Right ventricle myocardium superior (tissue), 1 donor: ENCODE measurements around the gene NHLH1. TPM values are rescaled to one million over a fixed set of nuclear protein-coding genes. Genes with fewer than 3 reads are reported as not detected.

ENCODE experiments used
- ATAC-seq: fragments of 200-7000 bp; cut with Tn5 transposase; one replicate; pipeline ENCODE4 v1.9.1; 2020; ENCODE audit warnings: mild to moderate bottlenecking; ENCODE audit not compliant: poor library complexity
- DNase-seq: peaks from one replicate; pipeline ENCODE4 v3.0.0-alpha.2; 2020
- intact Hi-C: fragments of 100-400 bp; cut with DNase I; formaldehyde crosslinking; loops from one replicate; pipeline ENCODE4 v1.11.2; 2022
- long read RNA-seq: library from polyadenylated mRNA; unstranded; transcript quantifications from one replicate; pipeline ENCODE4 v2.0.0, GENCODE V29; 2021
- total RNA-seq: library from RNA; stranded (reverse); fragmentation: NEBNext Ultra II Directional; extraction: Animal tissue kit (Norgen Biotek cat#: 25700); gene quantifications from one replicate; pipeline ENCODE4 v1.2.1, GENCODE V29; 2021
- donor health status: DM: no; HTN: yes; CAD: no; lungs with severe emphysema.

The NHLH1 gene
- total RNA-seq = not detected
- long read RNA-seq = 0 reads

DNA sequence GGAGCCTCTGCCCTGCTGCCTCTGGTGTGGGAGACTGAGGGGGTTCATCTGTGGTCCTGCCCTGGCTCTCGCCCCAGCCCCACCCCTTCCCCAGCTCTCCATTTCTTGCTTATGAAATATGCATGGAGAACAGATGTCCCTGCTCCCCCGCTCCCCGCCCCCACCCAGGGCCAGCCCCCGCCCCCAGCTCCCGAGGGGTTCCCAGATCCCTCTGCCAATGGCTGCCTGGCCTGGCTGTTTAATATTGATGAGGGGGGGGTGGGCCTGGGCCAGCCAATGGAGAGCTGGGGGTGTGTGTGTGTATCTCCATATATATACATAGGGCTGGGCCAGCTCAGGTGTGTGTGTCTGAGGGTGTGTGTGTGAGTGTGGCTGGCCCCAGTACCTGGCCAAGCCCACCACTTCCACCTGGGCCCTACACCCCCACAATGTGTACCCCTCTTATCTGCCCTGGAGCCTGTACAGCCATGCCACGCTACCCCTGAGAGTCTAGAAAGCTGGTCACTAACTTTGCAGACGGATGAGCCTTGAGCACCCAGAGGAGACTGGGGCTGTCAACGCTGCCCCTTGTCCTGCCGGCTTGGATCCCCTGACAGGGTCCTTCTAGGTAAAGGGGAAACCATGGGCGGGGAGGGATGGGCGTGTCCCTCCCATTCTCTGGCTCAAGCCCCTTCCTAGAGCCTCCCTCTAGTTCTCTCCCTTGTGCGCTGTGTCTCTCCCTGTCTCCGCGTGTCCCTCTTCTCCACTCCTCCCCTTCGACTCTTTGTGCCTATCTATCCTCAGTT is at the start of gene NHLH1:
Gene NHLH1, plus strand, starts transcription at position 341 of the 785 bp plus-strand sequence. CDS start 3,661 bp downstream, outside the sequence.
- ATAC-seq (no peak), DNase-seq (no peak)

DNA sequence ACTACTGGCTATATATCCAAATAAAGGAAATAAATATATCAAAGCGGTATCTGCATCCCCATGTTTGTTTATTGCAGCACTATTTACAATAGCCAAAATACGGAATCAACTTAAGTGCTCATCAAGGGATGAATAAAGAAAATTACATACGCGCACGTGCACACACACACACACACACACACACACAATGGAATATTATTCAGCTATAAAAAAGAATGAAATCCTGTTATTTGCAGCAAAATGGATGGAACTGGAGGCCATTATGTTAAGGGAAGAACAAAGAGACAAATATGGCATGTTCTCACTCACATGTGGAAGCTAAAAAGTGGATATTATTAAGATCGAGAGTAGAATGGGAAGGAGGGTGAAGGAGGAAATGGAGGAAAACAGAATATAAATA is 44.0 kb upstream of the NHLH1 start:
- intact Hi-C loops = no loop called here
- no peak for ATAC-seq

More for the DNA sequence above, at the start of gene NHLH1:
- intact Hi-C loops = no loop called here

DNA sequence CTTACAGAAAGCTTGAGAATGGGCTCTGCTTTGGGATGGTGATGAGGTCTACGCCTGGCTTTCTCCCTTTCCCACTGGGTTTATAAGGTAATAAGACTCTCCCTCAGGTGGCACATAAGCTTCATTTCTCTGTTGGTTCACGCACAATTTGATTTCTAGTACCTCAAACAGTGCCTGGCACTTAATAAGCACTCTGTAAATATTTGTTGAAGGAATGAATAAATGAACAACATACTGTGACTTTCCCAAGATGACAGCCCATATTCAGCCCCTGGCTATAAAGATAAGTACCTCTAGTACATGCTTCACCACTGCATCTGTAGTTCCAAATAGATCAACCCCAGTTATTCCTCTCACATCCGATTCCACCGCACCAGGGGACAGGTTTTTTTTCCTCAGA is 41.6 kb upstream of the NHLH1 start:
- no peak for ATAC-seq
- DNase-seq = no peak
- intact Hi-C loops = no loop called here

More for the DNA sequence above, 44.0 kb upstream of the NHLH1 start:
- DNase-seq = no peak

DNA sequence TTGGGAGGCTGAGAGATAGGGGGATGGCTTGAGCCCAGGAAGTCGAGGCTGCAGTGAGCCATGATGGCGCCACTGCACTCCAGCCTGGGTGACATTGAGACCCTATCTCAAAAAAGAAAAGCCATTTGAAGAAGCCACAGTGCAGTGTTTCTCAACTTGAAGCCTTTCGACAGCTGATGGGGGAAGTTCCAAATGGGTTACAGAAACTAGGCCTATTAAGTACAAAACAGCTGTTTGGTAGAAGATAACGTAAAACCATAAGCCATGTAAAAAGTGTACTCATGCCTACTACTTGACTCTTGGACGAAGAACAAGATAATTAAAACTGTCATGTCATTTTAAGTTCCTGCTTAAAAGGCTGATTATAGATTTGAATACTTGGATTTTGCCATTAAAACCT is 40.5 kb upstream of the NHLH1 start:
- no peak for ATAC-seq
- intact Hi-C loops = no loop called here

DNA sequence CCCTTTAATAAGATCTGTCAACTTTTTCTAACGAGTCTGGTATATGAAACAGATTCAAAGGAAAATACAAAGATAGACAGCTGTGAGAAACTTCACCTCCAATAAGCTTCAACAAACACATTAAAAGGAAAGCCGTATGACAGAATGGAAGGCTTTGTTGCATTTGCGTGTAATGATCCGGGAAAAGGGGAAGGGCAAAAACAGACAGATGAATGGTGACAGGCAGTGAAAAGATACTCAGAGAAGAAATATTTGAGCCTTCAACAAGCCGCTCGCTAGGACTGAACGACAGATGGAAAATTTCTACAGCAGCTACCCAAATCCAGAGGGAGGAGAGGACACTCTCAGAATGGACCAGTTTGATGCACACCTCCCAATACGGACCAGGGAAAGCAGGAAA is 38.7 kb upstream of the NHLH1 start:
- intact Hi-C loops = no loop called here
- no peak for ATAC-seq
- no peak for DNase-seq

More for the DNA sequence above, 40.5 kb upstream of the NHLH1 start:
- DNase-seq = no peak

DNA sequence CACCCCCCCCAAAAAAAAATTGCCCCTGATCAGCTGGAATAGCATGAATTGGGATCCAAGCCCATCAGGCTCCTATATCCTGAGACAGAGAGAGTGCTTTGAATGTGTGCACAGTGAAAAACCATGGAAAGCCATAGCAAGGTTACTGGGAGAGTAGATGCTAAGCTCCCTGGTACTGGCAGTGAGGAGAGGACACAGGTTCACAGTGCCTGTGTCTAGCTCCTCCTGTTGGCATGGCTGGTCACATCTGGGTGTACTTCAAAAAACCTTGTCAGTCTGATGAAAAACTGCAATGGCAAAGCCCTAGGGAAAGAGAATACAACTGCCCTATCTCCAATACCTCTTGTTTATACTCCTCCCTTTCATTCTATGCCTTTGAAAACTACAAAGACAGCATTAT is 36.8 kb upstream of the NHLH1 start:
- ATAC-seq (no peak), DNase-seq (no peak)
- intact Hi-C loops = no loop called here

DNA sequence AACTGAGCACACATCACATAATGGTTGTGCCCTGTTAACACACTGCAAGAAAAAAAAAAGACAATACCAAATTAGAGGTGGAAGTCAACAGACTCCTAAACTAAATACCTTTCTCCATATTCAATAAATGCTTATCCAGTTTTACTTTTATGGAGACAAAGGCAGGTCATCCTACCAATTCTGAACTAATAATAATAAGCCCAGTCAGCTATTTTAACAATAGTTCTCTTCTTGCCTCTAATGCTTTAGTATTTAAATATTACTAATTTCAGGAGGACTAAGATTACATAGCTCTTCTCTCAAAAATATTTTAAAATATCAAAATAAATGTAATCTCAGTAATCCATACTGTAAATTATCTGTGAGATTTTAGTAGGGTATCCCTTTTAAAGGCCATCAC is 34.4 kb upstream of the NHLH1 start:
- intact Hi-C loops = no loop called here
- DNase-seq = no peak
- ATAC-seq = no peak

DNA sequence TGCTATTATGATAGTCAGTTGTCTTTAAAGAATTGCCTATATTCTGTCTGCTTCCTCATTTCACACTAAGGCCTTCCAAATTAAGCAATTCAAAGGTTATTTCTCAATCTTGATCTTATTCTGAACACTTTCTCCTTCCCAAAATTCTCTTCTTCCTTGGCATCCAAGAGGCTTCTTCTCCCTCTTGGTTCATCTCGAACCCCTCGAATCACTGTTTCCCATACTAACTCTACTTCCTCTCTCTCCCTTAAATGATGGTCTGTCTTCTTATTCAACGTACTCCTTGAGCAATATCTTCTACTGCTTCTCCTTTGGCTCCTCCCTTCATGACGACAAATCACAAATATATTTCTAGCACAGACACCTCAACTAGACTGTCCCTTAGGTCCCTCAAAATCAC is 28.3 kb upstream of the NHLH1 start:
- ATAC-seq (no peak), DNase-seq (no peak)
- intact Hi-C loops = no loop called here

DNA sequence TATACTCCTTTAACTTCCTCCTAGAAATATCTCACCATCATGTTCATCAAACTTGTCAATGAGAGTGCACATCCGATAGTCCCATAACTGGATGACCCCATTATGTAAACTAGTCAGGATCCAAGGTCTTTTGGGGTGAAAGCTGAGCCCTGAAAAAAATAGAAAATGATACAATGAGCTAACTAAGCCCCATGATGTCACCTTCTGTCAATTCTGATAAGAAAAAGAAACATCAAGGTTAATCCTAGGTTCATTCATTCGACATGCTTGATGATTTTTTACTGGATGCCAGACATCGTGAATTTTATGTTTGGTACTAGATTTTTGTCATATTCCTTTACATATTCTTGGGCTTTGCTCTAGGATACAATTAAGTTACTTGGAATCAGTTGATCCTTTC is 26.7 kb upstream of the NHLH1 start:
- intact Hi-C loops = no loop called here
- DNase-seq (no peak), ATAC-seq (no peak)

DNA sequence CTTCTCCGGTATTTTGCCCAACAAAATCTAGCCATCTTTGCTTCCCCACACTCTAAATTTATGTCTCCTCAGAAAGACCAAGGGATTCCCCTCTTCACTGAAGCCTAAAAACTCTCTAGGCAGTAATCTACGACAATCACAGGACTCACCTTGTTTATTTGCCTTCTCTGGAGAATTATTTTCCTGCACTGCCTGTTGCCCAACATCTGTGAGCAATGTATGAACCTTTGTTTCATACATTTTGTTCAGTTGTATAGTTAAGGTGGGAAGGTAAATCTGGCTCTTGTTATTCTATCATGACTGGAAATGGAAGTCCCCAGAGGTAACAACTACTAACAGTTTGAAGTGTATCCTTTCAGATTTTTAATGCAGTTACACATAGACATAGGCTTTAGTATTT is 26.0 kb upstream of the NHLH1 start:
- ATAC-seq (no peak), DNase-seq (no peak)
- intact Hi-C loops = no loop called here

DNA sequence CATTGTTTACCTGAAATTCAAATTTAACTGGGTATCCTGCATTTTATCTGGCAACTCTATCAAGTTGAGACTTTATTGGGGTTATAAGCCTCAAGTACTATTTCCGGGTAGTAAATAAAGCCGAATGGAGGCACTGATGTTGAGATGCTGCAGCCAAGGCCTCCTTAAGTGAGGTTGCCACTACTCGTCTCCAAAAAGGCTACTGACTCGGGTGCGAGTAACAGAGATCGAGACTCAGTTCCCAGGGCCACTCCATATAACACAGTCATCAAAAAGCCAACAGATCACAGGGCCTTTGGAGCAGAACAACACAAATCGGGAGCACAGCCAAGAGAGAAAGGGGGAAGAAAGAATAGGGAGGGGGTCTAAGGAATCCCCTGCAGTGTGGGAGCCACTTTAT is 24.3 kb upstream of the NHLH1 start:
- DNase-seq (no peak), ATAC-seq (peak; percentile 6)
- intact Hi-C loops = no loop called here

DNA sequence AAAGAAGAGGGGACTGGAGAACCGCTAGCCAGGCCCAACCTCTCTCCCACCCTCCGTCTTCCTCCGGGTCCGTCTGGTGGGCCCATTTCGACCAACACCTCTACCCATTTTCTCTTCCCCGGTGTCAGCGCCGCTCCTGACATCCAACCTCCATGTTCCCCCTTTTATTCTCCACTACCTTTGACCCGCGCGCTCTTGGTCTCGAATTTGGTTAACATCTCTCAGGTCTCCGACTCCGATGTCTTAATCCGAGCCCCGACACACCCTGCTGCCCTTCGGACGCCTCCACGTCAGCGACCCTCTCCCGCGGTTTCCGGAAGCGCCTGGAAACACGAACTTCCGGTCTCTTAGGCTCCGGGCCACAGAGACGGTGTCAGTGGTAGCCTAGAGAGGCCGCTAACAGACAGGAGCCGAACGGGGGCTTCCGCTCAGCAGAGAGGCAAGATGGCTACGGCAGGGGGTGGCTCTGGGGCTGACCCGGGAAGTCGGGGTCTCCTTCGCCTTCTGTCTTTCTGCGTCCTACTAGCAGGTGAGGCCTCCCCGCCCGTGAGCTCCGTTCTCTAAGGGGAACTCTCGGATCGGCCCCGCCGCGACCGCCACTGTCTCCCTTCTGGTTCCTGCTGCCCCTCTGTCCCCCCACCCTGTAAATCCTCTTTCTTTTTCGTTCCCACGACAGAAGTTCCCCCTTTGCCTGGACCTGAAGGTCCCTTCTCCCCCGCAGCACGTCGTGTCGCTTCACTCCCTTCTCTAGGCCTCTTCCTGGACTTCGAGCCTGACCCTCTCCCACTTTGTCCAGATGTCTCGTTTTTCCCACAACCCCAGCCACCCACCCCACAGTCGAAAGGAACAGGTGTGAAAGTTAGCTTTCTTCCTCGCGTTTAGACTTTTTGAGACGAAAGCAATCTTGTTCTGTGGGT is 23.7 kb upstream of the NHLH1 start, which contains the start of the genes COPA and NCSTN:
Gene COPA, minus strand, starts transcription at position 298 of the 917 bp plus-strand sequence. Its CDS starts 80 bp downstream, at position 218.
Gene NCSTN, plus strand, starts transcription at position 431 of the 917 bp plus-strand sequence. Its CDS starts 14 bp downstream, at position 445.
- DNase-seq (peak; percentile 94), ATAC-seq (peak; percentile 99)
- intact Hi-C loops = no loop called here

DNA sequence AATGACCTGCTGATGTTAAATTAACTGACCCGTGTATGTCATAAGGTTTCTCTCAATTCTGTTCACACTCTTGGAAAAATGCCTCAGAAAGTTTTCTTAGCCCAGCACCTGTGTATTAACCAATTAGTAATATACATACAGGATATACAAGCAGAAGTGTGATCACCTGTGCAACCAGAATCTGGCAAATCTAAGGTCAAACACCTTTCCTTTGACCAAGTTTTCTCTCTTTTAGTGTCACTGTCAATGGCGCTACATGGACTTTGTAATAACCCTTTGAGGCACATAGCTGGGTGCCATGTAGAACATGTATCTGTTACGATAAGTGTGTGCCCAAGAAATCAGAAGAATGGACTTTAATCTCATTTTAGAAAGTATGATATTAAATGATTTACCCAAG is 22.6 kb upstream of the NHLH1 start:
- ATAC-seq = no peak
- no peak for DNase-seq
- intact Hi-C loops = no loop called here

DNA sequence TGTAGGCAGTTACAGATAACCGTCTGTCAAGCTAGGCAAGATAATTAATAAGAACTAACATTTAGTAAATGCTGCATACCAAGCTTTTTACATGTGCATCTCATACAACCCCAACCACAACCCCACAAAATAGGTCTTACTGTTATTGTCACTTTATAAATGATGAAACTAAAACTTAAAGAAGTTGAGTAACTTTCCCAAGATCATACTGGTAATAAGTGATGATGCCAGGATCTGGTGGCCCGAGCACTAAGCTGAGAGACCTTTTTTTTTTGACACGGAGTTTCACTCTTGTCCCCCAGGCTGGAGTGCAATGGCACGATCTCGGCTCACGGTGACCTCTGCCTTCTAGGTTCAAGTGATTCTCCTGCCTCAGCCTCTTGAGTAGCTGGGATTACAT is 21.9 kb upstream of the NHLH1 start:
- DNase-seq (no peak), ATAC-seq (no peak)
- intact Hi-C loops = no loop called here

DNA sequence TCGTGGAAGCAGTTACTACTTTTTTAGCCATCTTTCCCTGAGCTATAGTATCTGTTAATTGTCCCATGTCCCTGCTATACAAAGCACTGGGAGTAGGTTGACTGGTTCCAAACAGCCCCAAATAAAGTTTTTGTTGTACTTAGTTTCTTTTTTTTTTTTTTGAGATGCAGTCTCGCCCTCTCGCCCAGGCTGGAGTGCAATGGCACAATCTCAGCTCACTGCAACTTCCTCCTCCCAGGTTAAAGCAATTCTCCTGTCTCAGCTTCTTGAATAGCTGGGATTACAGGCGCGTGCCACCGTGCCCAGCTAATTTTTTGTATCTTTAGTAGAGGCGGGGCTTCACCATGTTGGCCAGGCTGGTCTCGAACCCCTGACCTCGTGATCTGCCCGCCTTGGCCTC is 20.4 kb upstream of the NHLH1 start:
- DNase-seq (no peak), ATAC-seq (no peak)
- intact Hi-C loops = no loop called here

DNA sequence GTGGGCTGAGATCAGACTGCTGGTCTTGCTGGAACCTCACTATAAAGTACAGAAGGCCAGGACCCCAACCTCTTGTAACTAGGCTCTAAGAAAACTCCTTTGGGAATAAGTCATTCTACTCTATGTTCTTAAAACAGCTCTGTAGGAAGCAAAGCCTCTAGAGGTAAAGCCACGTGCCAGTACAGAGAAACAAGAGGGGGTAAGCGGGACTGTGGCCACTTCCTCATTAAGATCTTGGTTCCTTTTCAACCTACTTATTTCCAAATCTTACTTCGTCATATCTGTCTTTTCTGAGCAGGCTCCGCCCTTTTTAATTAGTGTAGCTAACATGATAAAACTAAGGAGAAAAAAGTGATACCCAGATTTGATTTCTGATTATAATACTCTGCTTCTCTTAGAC is 19.9 kb upstream of the NHLH1 start:
- ATAC-seq = no peak
- no peak for DNase-seq
- intact Hi-C loops = no loop called here

DNA sequence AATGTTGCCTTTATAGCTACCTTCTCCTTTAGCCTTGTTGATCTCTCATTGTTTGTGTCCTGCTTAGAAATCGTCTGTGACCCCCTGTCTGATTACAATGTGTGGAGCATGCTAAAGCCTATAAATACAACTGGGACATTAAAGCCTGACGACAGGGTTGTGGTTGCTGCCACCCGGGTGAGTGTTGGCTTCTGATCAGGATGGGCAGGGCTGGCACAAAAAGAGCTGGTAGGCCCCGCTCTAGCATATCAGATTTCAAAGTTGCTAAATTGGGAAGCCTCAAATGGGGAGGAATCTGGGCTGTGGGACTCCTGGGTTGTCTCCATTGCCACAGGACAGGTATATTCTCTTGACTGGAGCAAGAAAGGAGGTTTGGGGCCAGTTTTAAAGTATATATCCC is 15.2 kb upstream of the NHLH1 start:
- ATAC-seq = peak; percentile 86
- intact Hi-C loops = no loop called here
- DNase-seq = no peak

DNA sequence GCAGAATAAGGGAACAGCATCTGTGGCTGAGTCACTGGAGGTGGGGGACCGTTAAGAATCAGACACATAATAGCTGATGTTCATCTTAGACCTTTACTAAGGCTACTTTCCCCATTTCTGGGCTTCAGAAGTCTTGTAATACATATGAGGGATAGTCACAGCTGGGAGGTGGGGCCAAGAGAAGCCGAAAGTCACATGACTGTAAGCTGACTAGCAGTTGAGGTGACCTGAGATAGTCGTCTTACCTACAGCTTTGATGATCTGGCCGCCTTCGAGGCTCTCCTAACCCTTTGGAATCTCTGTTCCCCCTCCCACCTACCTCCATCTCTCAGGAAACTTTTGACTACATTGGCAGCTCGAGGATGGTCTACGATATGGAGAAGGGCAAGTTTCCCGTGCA is 14.3 kb upstream of the NHLH1 start:
- ATAC-seq (no peak), DNase-seq (no peak)
- intact Hi-C loops = no loop called here

DNA sequence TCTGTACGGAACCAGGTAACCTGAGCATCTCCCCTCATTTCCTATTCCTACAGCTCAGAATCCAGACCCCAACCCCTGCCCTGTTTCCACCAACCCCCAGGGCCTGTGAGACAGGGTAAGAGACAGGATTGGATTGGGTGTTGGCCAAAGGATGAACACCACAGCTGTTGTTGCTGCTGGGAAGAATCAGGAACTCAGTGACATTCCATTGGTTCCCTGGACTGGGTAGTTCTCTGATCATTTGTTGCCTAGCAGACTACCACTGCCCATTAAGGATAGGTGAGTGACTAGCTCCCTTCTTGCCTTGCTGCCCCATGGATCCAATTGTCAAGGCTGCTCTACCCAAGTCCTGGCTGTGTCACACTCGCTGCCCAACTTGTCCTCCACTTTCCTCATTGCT is 13.6 kb upstream of the NHLH1 start:
- intact Hi-C loops = no loop called here
- ATAC-seq = no peak

More for the DNA sequence above, 13.6 kb upstream of the NHLH1 start:
- no peak for DNase-seq
